ENCODE data around the gene CCK. TPM values are rescaled to one million over a fixed set of nuclear protein-coding genes. Genes with fewer than 3 reads are reported as not detected.
A peak's percentile ranks its signal among the peaks of the same experiment; 100 is the strongest.

The CCK gene, protein sequence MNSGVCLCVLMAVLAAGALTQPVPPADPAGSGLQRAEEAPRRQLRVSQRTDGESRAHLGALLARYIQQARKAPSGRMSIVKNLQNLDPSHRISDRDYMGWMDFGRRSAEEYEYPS
- 1 to 10 TPM in 1 of 4 donors, not detected in 3; 1.1 TPM for total RNA-seq

DNA sequence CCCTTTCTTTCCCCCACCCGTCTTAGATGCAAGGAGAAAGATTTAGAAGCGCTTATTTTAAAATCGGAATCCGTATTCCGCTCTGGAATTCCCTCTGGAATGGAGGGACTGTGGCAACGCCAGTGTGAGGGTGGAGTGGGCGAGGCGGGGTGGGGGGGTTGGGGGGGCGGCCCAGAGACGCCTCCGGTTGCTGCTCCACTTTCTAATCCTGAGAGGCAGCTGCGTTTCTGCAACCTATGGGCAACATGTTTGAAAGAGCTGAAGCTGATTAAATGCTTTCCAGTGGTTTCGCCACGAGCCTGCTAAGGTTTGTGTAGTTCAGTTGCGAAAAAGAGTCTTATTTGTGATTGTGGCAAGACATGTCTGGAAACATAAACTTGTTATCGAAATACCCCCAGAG lies at the start of gene CCK:
Gene CCK (minus strand): TSS at position 101 of the 400 bp plus-strand sequence. CDS start 2,555 bp downstream, outside the sequence.
- in situ Hi-C loops (cut with MboI; ENCODE audit: low sequenced_read_pairs in 4 of 4): no loop called here
- Histone ChIP-seq H3K4me1 (no peaks in the 10 kb centered on the region), H3K27me3 (peaks cover 34 to 42% (median 41%) of the 10 kb centered on the region in 3 donors), H3K4me3 (peak within 1 kb of the TSS in 2 of 4 donors; percentile 11 to 24), H3K36me3 (no peaks in the 10 kb centered on the region), H3K9me3 (no peaks in the 10 kb centered on the region), H3K27ac (no peak within 1 kb of the TSS)
- DNase-seq (no peak), ATAC-seq (no peak)
- no peak for TF ChIP-seq POLR2A (IDR thresholded peaks at IDR 0.05)
- TF ChIP-seq, protein P1, sequence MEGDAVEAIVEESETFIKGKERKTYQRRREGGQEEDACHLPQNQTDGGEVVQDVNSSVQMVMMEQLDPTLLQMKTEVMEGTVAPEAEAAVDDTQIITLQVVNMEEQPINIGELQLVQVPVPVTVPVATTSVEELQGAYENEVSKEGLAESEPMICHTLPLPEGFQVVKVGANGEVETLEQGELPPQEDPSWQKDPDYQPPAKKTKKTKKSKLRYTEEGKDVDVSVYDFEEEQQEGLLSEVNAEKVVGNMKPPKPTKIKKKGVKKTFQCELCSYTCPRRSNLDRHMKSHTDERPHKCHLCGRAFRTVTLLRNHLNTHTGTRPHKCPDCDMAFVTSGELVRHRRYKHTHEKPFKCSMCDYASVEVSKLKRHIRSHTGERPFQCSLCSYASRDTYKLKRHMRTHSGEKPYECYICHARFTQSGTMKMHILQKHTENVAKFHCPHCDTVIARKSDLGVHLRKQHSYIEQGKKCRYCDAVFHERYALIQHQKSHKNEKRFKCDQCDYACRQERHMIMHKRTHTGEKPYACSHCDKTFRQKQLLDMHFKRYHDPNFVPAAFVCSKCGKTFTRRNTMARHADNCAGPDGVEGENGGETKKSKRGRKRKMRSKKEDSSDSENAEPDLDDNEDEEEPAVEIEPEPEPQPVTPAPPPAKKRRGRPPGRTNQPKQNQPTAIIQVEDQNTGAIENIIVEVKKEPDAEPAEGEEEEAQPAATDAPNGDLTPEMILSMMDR (IDR thresholded peaks at IDR 0.05 in 4 of 5, conservative IDR thresholded peaks at IDR 0.05 in 1 of 5): no peak
- intact Hi-C loops (cut with DNase I; ENCODE audit: low total_unique reads): no loop called here

DNA sequence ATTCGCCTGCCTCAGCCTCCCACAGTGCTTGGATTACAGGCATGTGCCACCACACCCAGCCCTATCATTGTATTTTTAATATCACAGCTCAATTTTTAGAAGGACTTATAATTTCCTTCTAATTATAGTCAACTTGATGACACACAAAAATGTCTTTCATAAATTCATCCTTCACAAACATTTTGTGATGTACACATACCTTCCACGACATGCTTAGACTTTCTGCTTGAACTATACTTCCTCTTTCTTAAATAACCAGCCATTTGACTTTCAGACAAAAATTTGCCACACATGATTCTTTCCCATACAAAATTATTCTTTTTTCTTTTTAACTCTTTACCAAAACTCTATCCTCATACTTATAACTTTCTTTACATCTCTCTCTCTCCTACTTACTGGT lies 48.4 kb upstream of the CCK start:
- Histone ChIP-seq H3K27ac (no peak overlapping the region), H3K4me3 (no peak overlapping the region), H3K9me3 (peaks cover 0 to 10% (median 3%) of the 10 kb centered on the region in 3 donors), H3K27me3 (no peaks in the 10 kb centered on the region), H3K36me3 (no peaks in the 10 kb centered on the region), H3K4me1 (no peaks in the 10 kb centered on the region)
- intact Hi-C loops (cut with DNase I; ENCODE audit: low total_unique reads) (no loop called here), in situ Hi-C loops (cut with MboI; ENCODE audit: low sequenced_read_pairs in 4 of 4) (no loop called here)
- TF ChIP-seq POLR2A (IDR thresholded peaks at IDR 0.05): no peak
- TF ChIP-seq, protein P1 (IDR thresholded peaks at IDR 0.05 in 4 of 5, conservative IDR thresholded peaks at IDR 0.05 in 1 of 5): no peak
- ATAC-seq (no peak), DNase-seq (no peak)

DNA sequence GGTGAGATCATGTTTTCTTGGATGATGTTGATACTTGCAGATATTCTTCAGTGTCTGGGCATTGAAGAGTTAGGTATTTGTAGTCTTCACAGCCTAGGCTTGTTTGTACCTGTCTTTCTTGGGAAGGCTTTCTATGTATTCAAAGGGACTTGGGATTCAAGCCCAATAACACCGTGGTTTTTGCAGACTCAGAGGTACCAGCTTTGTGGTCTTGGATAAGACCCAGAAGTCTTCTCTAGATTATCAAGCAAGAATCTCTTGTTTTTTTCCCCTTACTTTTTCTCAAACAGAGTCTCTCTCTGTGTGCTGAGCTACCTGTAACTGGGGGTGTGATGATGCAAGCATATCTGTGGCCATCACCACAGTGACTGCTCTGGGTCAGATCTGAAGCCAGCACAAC lies 42.7 kb upstream of the CCK start:
- intact Hi-C loops (cut with DNase I; ENCODE audit: low total_unique reads) (no loop called here), in situ Hi-C loops (cut with MboI; ENCODE audit: low sequenced_read_pairs in 4 of 4) (no loop called here)
- Histone ChIP-seq H3K4me1 (no peaks in the 10 kb centered on the region), H3K9me3 (no peaks in the 10 kb centered on the region), H3K4me3 (no peak overlapping the region), H3K27ac (no peak overlapping the region), H3K27me3 (no peaks in the 10 kb centered on the region), H3K36me3 (no peaks in the 10 kb centered on the region)
- TF ChIP-seq, protein P1 (IDR thresholded peaks at IDR 0.05 in 4 of 5, conservative IDR thresholded peaks at IDR 0.05 in 1 of 5): no peak
- no peak for TF ChIP-seq POLR2A (IDR thresholded peaks at IDR 0.05)
- DNase-seq (no peak), ATAC-seq (no peak)

DNA sequence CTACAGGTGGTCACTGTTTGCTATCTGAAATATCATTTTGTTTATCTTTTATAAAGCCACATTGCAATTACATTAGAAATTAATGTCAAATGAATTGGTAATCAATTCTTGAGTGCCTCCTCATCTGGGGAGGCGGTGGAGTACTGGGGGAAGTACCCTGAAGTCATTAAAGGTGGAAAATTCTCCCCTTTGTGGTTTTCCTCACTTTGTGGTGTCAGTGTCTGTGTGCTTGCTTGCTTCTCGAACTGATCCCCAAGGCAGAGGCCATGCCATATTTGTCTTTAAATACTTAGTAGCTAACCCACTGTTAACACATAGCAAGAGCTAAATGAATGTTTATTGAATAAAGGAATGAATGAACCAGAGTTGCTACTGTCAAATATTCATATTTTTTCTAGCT lies 40.5 kb upstream of the CCK start:
- Histone ChIP-seq H3K27ac (no peak overlapping the region), H3K4me3 (no peak overlapping the region), H3K36me3 (no peaks in the 10 kb centered on the region), H3K9me3 (no peaks in the 10 kb centered on the region), H3K4me1 (no peaks in the 10 kb centered on the region), H3K27me3 (no peaks in the 10 kb centered on the region)
- TF ChIP-seq POLR2A (IDR thresholded peaks at IDR 0.05): no peak
- TF ChIP-seq, protein P1 (IDR thresholded peaks at IDR 0.05 in 4 of 5, conservative IDR thresholded peaks at IDR 0.05 in 1 of 5): no peak
- DNase-seq: no peak
- in situ Hi-C loops (cut with MboI; ENCODE audit: low sequenced_read_pairs in 4 of 4): no loop called here
- intact Hi-C loops (cut with DNase I; ENCODE audit: low total_unique reads): no loop called here
- ATAC-seq: no peak

Measured in gastrocnemius medialis (tissue), 4 donors.